ENCODE data around the gene SMIM24. TPM values are rescaled to one million over a fixed set of nuclear protein-coding genes. Genes with fewer than 3 reads are reported as not detected.

SMIM24 gene
- total RNA-seq, 1 donor from 2014 or later = 0.84 TPM

DNA sequence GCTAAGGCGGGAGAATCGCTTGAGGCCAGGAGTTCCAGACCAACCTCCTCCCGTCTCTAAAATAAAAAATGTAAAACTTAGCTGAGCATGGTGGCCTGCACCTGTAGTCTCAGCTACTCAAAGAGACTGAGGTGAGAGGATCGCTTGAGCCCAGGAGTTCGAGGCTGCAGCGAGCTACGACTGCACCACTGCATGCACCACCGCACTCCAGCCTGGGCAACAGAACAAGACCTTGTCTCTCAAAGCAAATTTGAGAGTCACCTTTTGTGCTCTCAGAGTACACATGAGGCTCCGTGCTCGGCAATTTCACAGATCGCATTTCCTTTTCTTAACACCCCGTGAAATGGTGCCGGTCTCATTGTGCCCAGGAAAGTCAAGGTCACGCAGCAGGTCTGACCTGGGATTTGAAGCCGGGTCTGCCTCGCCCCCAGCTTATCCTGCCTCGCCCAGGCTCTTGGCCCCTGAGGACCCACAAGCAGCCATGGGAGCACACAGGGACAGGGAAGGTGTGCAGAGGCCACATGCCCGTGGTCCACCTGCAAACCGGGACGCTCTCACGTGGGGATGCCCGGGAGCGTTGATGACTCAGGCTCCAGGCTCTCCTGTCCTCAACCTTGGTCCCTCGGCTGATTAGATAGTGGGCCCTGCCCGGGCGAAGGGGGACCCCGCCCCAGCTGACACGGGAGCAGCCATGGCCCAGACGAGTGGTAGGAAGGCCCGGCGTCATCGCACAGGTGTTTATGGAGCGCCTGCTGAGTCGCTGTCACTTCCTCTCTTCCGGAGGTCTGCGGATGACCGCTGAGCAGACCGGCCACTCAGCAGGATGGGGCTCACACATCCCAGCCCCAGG lies 1.1 kb upstream of the SMIM24 start:
- Mint-ChIP-seq H3K4me1 (ENCODE audit: low read depth) (peaks cover 12% of the 10 kb centered on the region), H3K27ac (no peak overlapping the region), H3K27me3 (ENCODE audit: low read depth) (peaks cover 2% of the 10 kb centered on the region), H3K9me3 (no peaks in the 10 kb centered on the region), H3K36me3 (ENCODE audit: low read depth) (no peaks in the 10 kb centered on the region), H3K4me3 (ENCODE audit: low read depth) (no peak overlapping the region)
- no peak for DNase-seq (ENCODE audit: low spot score)
- intact Hi-C loops (cut with micrococcal nuclease) = no loop called here

DNA sequence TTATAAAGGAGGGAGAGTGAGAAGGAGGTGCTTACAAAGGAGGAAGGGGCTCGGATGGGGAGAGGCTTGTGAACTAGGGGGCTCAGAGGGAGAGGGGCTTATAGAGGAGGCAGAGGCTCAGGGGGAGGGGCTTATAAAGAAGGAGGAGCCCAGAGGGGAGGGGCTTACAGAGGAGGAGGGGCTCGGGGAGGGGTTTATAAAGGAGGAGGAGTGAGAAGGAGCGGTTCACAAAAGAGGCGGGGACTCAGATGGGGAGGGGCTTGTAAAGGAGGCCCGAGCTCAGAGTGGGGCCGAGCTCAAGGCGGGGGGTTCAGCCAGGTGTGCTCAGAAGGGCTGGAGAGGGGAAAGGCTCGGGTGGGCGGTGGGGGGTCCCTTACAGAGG lies 500 bp downstream of the SMIM24 start:
- H3K27ac Mint-ChIP-seq = no peak overlapping the region
- peak overlapping the region; percentile 23 for H3K4me3 Mint-ChIP-seq (ENCODE audit: low read depth)
- peaks cover 2% of the 10 kb centered on the region for H3K27me3 Mint-ChIP-seq (ENCODE audit: low read depth)
- no peaks in the 10 kb centered on the region for H3K36me3 Mint-ChIP-seq (ENCODE audit: low read depth)
- intact Hi-C loops (cut with micrococcal nuclease) = no loop called here
- no peak for DNase-seq (ENCODE audit: low spot score)
- H3K4me1 Mint-ChIP-seq (ENCODE audit: low read depth) = peaks cover 12% of the 10 kb centered on the region
- H3K9me3 Mint-ChIP-seq = no peaks in the 10 kb centered on the region

DNA sequence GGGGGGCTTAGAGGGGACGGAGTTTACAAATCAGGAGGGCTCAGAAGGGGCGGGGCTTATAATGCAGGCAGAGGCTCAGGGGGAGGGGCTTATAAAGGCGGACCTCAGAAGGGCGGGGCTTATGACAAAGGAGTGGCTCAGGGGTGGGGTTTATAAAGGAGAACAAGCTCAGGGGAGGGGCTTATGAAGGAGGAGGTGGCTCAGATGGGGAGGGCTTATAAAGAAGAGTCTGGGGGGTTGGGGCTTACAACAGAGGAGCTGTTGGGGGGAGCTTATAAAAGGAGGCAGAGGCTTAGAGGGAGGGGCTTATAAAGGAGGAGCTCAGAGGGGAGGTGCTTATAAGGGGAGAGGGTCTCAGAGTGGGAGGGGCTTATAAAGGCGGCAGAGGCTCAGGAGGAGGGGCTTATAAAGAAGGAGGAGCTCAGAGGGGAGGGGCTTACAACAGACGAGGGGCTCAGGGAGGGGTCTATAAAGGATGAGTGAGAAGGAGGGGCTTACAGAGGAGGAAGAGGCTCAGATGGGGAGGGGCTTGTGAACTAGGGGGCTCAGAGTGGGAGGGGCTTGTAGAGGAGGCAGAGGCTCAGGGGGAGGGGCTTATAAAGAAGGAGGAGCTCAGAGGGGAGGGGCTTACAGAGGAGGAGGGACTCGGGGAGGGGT lies 1.0 kb downstream of the SMIM24 start:
- Mint-ChIP-seq H3K36me3 (ENCODE audit: low read depth) (no peaks in the 10 kb centered on the region), H3K27me3 (ENCODE audit: low read depth) (peaks cover 2% of the 10 kb centered on the region), H3K9me3 (no peaks in the 10 kb centered on the region), H3K27ac (no peak overlapping the region), H3K4me3 (ENCODE audit: low read depth) (peak overlapping the region; percentile 23), H3K4me1 (ENCODE audit: low read depth) (peaks cover 12% of the 10 kb centered on the region)
- intact Hi-C loops (cut with micrococcal nuclease) = no loop called here
- peak; percentile 44 for DNase-seq (ENCODE audit: low spot score)

DNA sequence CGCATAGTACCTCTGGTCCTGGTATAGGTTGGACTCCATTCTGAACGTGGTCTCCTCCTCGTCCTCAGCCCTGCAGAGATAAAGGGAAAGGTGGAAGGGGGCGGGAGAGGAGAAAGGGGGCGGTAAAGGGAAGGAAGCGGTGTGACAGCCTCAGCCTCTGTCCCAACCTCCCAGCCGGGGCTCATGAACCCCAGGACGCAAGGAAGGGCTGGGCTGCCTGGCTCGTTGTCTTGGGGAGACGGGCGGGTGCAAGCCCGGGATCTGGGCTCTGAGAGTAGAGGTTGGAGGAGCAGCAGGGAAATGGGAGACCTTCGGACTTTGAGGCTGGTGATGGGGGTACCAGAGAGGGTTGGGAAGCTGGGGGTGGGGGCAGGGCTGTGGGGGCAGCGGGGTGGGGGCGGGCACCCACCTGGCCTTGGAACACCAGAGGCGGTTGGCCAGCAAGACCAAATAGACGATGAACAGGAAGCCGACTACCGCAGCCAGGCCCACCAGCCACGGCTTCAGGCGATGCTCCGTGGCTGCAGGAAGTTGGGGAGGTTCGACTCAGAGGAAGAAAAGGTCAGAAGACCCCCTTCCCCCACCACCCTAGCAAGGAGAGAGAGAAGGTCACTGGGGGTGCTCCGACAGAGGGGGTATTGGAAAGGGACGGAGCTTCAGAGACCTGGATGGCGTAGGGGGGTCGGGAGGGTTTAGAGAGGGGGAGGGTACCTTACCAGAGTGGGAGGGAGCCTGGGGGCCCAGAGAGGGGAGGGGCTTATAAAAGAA lies 1.7 kb downstream of the SMIM24 start:
- Mint-ChIP-seq H3K4me3 (ENCODE audit: low read depth) (peak overlapping the region; percentile 71), H3K9me3 (no peaks in the 10 kb centered on the region), H3K27me3 (ENCODE audit: low read depth) (peaks cover 2% of the 10 kb centered on the region), H3K36me3 (ENCODE audit: low read depth) (no peaks in the 10 kb centered on the region), H3K4me1 (ENCODE audit: low read depth) (peaks cover 12% of the 10 kb centered on the region), H3K27ac (no peak overlapping the region)
- intact Hi-C loops (cut with micrococcal nuclease) = no loop called here
- no peak for DNase-seq (ENCODE audit: low spot score)

DNA sequence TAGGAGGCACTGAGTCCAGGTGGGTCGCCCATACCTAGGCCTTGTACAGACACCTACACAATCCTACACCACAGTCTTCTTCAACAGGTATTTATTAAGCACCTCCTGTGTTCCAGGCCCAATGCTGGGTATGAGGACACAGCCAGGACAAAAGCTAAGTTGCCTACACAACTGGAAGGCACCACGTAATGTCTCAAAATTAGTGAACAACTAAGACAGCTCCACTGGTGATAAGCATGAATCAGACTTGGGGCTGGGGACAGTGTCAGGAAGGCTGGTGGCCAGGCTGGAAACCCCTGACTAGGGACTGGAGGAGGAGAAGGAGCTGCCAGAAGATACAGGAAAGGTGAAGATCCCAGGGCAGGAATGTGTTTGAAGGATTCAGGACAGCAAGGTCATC lies 2.4 kb downstream of the SMIM24 start:
- intact Hi-C loops (cut with micrococcal nuclease) = no loop called here
- Mint-ChIP-seq H3K9me3 (no peaks in the 10 kb centered on the region), H3K4me1 (ENCODE audit: low read depth) (peaks cover 12% of the 10 kb centered on the region), H3K36me3 (ENCODE audit: low read depth) (no peaks in the 10 kb centered on the region), H3K4me3 (ENCODE audit: low read depth) (peak overlapping the region; percentile 40), H3K27me3 (ENCODE audit: low read depth) (peaks cover 2% of the 10 kb centered on the region), H3K27ac (no peak overlapping the region)
- no peak for DNase-seq (ENCODE audit: low spot score)

DNA sequence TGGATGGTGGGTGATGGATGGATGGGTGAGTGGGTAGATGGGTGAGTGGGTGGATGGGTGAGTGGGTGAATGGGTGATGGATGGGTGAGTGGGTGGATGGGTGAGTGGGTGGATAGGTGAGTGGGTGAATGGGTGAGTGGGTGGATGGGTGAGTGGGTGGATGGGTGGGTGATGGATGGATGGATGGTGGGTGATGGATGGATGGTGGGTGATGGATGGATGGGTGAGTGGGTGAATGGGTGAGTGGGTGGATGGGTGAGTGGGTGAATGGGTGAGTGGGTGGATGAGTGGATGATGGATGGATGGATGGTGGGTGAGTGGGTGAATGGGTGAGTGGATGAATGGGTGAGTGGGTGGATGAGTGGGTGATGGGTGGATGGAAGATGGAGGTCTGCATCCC lies 2.8 kb downstream of the SMIM24 start:
- Mint-ChIP-seq H3K27me3 (ENCODE audit: low read depth) (peaks cover 2% of the 10 kb centered on the region), H3K4me1 (ENCODE audit: low read depth) (peaks cover 12% of the 10 kb centered on the region), H3K4me3 (ENCODE audit: low read depth) (no peak overlapping the region), H3K36me3 (ENCODE audit: low read depth) (no peaks in the 10 kb centered on the region), H3K9me3 (no peaks in the 10 kb centered on the region), H3K27ac (no peak overlapping the region)
- intact Hi-C loops (cut with micrococcal nuclease) = no loop called here
- DNase-seq (ENCODE audit: low spot score) = no peak

DNA sequence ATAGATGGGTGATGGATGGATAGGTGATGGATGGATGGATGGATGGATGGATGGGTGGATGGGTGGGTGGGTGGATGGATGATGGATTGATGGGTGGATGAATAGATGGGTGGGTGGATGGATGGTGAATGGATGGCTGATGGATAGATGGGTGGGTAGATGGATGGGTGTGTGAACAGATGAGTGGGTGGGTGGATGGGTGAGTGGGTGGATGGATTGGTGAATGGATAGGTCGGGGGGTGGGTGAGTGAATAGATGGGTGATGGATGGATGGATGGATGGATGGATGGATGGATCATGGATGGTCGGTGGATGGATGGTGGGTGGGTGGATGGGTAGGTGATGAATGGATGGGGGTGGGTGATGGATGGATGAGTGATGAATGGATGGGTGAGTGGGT lies 3.5 kb downstream of the SMIM24 start:
- peaks cover 2% of the 10 kb centered on the region for H3K27me3 Mint-ChIP-seq (ENCODE audit: low read depth)
- DNase-seq (ENCODE audit: low spot score) = no peak
- H3K4me3 Mint-ChIP-seq (ENCODE audit: low read depth) = no peak overlapping the region
- intact Hi-C loops (cut with micrococcal nuclease) = no loop called here
- H3K4me1 Mint-ChIP-seq (ENCODE audit: low read depth) = peaks cover 12% of the 10 kb centered on the region
- no peaks in the 10 kb centered on the region for H3K36me3 Mint-ChIP-seq (ENCODE audit: low read depth)
- H3K9me3 Mint-ChIP-seq = no peaks in the 10 kb centered on the region
- H3K27ac Mint-ChIP-seq = no peak overlapping the region

DNA sequence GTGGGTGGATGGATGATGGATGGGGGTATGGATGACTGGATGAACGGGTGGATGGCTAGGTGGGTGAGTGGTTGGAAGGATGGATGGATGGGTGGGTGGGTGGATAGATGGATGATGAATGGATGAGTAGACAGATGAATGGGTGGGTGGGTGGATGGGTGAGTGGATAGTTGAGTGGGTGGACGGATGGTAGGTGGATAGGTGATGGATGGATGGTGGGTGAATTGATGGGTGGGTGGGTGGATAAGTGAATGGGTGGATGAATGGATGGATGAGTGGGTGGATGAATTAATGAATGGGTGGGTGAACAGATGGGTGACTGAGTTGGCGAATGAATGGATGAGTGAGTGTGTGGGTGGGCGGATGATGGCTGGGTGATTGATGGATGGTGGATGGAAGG lies 4.9 kb downstream of the SMIM24 start:
- DNase-seq (ENCODE audit: low spot score) = no peak
- no peaks in the 10 kb centered on the region for H3K9me3 Mint-ChIP-seq
- no peak overlapping the region for H3K4me3 Mint-ChIP-seq (ENCODE audit: low read depth)
- peaks cover 2% of the 10 kb centered on the region for H3K27me3 Mint-ChIP-seq (ENCODE audit: low read depth)
- H3K4me1 Mint-ChIP-seq (ENCODE audit: low read depth) = peaks cover 12% of the 10 kb centered on the region
- no peaks in the 10 kb centered on the region for H3K36me3 Mint-ChIP-seq (ENCODE audit: low read depth)
- intact Hi-C loops (cut with micrococcal nuclease) = no loop called here
- H3K27ac Mint-ChIP-seq = no peak overlapping the region

DNA sequence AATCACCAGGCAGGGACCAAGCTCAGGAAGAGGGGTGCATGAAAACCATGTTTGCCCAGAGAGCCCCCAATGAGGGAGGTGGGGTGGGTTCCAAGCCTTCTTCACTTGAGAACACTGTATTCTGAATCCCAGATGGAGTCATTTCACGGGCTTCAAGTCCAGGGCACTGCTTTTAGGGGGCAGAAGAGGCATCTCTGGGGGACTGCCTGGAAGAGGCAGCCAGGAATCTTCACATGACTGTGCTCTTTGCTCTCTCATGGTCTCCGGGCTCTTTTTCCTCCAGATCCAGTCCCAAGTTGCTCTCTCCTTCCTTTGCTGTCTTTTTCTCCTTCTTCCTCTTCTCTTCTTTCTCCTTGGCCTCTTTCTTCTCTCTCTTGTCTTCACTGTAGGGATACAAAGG lies 5.7 kb downstream of the SMIM24 start:
- Mint-ChIP-seq H3K9me3 (no peaks in the 10 kb centered on the region), H3K27ac (no peak overlapping the region), H3K4me1 (ENCODE audit: low read depth) (peaks cover 12% of the 10 kb centered on the region), H3K27me3 (ENCODE audit: low read depth) (peaks cover 2% of the 10 kb centered on the region), H3K4me3 (ENCODE audit: low read depth) (no peak overlapping the region), H3K36me3 (ENCODE audit: low read depth) (no peaks in the 10 kb centered on the region)
- intact Hi-C loops (cut with micrococcal nuclease) = loop anchor here (5.0 kb wide), 1 partner anchor 167 kb away; no protein-coding TSS in a partner anchor
- DNase-seq (ENCODE audit: low spot score) = no peak

DNA sequence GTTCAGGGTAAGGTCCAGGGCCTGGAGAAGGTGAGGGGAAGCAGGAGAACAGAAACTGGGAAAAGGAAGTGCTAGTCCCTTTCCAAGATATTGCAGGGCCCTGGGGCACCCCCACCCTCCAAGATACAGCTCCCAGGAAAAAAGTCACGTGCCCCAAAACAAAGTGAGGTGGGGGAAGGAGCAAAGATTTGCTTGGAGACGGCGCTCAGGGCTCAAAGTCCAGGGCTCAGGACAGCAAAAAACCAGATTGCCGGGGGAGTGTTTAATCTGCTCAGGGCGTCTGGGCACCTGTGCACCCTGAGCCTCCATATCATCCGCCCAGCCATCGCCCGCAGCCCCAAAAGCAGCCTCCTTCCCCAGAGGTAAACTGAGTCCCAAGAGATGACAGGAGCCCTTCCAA lies 6.3 kb downstream of the SMIM24 start:
- DNase-seq (ENCODE audit: low spot score) = no peak
- Mint-ChIP-seq H3K4me1 (ENCODE audit: low read depth) (peaks cover 8% of the 10 kb centered on the region), H3K9me3 (no peaks in the 10 kb centered on the region), H3K4me3 (ENCODE audit: low read depth) (no peak overlapping the region), H3K36me3 (ENCODE audit: low read depth) (no peaks in the 10 kb centered on the region), H3K27ac (no peak overlapping the region), H3K27me3 (ENCODE audit: low read depth) (peaks cover 2% of the 10 kb centered on the region)
- intact Hi-C loops (cut with micrococcal nuclease) = loop anchor here (5.0 kb wide), 1 partner anchor 167 kb away; no protein-coding TSS in a partner anchor

DNA sequence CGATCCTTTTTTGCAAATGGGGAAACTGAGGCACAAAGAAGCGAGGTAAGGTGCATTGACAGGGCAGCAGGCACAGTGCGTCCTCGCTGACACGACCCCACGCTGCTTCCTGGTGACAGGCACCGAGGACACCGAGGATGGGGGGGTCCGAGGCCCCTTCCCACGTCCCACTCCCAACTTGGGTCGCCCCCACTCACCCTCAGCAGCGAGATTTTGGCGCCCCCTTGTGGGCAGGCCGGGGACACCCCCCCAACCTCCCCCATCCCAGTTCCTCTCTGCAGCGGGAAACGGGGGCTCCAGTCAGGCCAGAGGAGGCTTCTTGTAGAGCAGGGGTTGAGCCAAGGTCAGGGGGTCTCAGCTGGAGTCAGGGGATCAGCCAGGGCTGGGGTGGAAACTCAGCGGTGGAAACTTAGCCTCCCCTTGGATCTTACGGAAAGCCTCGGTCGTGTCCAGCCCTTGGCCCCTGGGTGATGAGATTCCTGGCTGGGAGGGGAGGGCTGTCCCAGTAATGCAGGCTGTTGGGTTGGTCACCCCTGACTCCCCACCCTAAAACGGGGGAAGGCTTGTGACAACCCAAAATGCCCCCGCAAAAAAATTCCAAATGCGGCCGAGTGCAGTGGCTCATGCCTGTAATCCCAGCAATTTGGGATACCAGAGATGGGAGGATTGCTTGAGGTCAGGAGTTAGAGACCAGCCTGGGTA lies 8.2 kb downstream of the SMIM24 start:
- intact Hi-C loops (cut with micrococcal nuclease) = loop anchor here (2.0 to 5.0 kb wide), 2 partner anchors 145 to 165 kb away; no protein-coding TSS in a partner anchor
- H3K9me3 Mint-ChIP-seq = no peaks in the 10 kb centered on the region
- no peaks in the 10 kb centered on the region for H3K36me3 Mint-ChIP-seq (ENCODE audit: low read depth)
- no peak overlapping the region for H3K27ac Mint-ChIP-seq
- no peak for DNase-seq (ENCODE audit: low spot score)
- H3K4me1 Mint-ChIP-seq (ENCODE audit: low read depth) = no peaks in the 10 kb centered on the region
- no peaks in the 10 kb centered on the region for H3K27me3 Mint-ChIP-seq (ENCODE audit: low read depth)
- H3K4me3 Mint-ChIP-seq (ENCODE audit: low read depth) = no peak overlapping the region

DNA sequence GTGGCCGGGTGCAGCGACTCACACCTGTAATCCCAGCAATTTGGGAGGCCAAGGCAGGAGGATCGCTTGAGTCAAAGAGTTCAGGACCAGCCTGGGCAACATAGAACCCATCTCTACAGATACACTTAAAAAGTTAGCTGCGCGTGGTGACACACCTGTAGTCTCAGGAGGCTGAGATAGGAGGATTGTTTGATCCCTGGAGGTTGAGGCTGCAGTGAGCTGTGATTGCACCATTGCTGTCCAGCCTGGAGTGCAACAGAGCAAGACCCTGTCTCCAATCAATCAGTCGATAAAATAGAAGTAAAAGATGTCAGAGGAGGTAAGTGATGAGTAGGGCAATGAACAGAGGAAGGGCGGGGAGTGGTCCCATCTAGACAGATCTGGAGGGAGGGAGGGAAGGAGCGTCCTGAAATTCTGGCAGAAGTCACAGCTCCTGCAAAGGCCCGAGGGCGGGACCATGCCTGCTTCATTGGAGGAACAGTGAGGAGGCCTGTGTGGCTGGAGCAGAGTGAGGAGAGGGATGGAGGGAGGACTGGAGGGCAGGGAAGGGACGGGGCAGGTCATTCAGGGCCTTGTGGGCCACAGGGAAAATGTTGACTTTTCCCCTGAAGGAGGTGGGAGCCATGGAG lies 9.7 kb downstream of the SMIM24 start:
- no peak overlapping the region for H3K27ac Mint-ChIP-seq
- no peak overlapping the region for H3K4me3 Mint-ChIP-seq (ENCODE audit: low read depth)
- no peaks in the 10 kb centered on the region for H3K9me3 Mint-ChIP-seq
- DNase-seq (ENCODE audit: low spot score) = no peak
- intact Hi-C loops (cut with micrococcal nuclease) = loop anchor here (5.0 kb wide), 1 partner anchor 163 kb away; no protein-coding TSS in a partner anchor
- no peaks in the 10 kb centered on the region for H3K36me3 Mint-ChIP-seq (ENCODE audit: low read depth)
- no peaks in the 10 kb centered on the region for H3K4me1 Mint-ChIP-seq (ENCODE audit: low read depth)
- H3K27me3 Mint-ChIP-seq (ENCODE audit: low read depth) = no peaks in the 10 kb centered on the region
